Stimulated activated CD8-positive, alpha-beta memory T cell treated with anti-CD3 and anti-CD28 coated beads, Interleukin-12 subunit alpha, Interleukin-12 subunit beta, amount 100 ng/mL, for 1 hour (primary cell): ENCODE measurements around the gene MLXIP.
"Not testable (repeated sequence)": the region's sequence is repeated elsewhere in the genome, so short reads cannot be mapped to it uniquely, and the experiment has no call there.

Experiments used
- DNase-seq: peaks from one replicate; pipeline ENCODE4 v3.0.0-alpha.2; 2020; ENCODE audit warnings: low read depth

MLXIP gene, protein sequence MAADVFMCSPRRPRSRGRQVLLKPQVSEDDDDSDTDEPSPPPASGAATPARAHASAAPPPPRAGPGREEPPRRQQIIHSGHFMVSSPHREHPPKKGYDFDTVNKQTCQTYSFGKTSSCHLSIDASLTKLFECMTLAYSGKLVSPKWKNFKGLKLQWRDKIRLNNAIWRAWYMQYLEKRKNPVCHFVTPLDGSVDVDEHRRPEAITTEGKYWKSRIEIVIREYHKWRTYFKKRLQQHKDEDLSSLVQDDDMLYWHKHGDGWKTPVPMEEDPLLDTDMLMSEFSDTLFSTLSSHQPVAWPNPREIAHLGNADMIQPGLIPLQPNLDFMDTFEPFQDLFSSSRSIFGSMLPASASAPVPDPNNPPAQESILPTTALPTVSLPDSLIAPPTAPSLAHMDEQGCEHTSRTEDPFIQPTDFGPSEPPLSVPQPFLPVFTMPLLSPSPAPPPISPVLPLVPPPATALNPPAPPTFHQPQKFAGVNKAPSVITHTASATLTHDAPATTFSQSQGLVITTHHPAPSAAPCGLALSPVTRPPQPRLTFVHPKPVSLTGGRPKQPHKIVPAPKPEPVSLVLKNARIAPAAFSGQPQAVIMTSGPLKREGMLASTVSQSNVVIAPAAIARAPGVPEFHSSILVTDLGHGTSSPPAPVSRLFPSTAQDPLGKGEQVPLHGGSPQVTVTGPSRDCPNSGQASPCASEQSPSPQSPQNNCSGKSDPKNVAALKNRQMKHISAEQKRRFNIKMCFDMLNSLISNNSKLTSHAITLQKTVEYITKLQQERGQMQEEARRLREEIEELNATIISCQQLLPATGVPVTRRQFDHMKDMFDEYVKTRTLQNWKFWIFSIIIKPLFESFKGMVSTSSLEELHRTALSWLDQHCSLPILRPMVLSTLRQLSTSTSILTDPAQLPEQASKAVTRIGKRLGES

DNA sequence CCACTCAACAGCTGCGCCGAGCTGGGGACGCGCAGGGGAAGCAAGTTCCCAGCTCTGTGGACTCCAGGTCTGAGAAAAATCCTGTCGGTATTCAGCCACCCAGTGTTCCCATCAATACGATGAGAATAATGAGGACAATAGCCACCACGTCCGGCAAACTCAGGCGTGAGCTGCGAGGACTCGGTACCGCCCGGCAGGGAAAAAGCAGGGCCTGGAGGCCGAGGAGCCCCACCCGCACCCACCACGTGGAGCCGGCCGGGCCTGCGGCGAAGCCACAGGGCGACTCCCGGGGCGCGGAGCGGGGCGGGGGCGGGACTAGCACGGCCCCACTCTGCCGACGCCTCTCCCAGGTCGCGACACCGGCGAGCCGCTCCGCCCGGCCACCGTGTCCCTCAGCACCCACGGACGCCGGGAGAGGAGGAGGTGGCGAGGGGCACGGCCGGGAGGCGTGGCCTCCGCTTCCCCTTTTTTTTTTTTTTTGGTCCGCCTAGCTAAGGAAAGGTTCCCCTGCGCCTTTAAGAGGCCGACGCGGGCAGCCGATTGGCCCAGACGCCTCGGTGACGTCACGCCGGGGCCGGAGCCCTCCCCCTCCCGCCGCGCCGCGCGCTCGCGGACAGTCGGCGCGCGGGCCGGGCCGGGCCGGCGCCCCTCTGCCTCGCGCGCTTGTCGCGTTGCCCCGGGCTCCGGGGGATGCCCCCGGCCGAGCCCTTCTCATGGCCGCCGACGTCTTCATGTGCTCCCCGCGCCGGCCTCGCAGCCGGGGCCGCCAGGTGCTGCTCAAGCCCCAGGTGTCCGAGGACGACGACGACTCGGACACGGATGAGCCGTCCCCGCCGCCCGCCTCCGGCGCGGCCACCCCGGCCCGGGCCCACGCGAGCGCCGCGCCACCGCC, at the start of gene MLXIP:
TSS of gene MLXIP (plus strand) at position 616 of the 892 bp plus-strand sequence. CDS start at position 714, 98 bp downstream.
- DNase-seq, result peak; percentile 81

DNA sequence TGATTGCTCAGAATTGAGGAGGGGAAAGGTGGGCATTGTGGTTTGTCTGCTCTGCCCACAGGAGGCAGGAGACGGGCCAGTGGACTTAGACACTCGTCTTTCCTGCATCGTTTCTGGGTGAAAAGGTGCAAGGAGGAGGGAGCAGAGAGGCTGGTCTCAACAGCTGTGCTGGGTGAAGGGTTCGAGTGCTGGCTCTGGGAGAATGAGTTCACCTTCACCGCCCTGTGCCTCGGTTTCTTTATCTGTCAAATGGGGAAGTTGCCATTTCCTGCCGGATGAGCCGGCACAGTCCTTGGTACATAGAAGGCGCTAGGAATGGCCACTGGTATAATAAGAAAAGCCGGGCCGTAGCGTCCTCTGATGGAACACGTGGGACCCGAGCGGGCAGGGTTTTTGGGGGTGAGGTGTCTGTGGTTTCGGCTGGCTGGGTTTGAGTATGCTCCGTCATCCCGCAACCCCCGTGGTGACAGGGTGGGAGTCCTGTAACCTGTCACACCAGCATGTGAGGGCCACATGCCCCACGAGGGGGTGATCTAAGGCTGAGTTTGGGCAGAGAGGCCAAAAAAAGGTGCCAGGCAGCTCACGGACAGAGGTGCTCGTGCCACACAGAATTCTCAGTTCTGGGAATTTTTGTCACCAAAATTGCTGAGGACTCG, 49.5 kb upstream of the MLXIP start:
- DNase-seq, result no peak

DNA sequence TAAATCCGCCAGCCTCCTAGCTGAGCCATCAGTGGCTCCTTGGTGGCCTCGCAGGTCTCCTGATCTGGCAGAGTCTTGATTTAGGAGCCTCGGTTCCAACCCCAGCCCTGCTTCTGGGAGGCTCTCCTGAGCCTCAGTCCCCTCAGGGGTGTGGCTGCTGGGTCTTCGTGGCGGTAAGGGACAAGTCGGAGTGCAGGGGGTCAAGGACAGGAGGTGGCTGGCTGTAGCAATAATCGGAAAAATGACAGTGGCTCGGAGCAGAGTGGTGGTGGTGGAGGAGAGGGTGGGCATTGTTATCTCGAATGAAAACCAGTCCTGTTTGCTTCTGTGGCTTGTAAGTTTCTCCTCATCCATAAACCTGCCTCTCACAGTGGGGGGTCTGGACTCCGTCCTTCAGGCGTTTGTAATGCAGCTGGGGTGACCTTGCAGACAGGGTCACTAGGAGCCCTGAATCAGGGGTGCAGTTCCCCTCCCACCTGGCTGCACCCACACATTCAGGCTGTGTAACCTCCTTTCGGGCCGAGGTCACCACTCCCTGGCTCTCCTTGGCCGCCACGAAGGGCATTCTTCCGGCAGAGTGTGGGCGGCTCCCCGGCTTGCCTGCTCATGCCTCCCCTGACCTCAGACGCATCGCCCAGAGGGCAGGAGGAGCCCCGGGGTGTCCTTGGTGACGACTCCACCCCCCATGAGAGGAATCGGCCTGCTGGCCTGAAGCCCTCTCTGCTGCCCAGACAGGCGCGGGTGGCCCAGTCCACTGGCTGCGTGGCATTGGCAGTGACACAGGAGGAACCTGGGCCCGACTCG, 48.7 kb upstream of the MLXIP start:
- DNase-seq, result no peak

DNA sequence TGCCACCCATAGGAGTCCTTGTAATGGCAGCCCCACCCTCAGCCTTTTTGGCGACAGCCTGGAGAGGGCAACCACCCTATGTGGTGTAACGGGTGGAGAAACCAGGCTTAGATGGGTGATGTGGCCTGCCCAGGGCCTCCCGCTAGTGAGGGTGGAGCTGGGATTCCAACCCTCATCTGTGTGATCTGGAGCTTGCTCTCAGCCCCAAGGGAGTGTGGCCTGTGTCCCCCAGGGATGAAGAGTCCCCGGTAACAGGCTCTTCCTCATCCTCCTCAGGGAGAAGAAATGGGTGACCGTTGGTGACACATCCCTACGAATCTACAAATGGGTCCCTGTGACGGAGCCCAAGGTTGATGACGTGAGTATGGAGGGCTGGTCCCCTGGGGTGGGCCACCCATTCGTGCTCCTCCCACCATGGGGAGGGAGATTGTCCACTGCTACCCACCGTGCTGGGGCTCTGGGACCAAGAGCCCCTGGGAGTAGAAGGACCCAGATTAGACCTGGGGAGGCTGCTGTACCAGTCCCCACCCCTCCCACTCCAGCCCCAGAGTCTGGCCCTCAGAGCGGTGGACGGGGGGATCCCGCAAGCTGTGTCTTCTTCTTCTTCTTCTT, 48.0 kb upstream of the MLXIP start:
- DNase-seq, result no peak

DNA sequence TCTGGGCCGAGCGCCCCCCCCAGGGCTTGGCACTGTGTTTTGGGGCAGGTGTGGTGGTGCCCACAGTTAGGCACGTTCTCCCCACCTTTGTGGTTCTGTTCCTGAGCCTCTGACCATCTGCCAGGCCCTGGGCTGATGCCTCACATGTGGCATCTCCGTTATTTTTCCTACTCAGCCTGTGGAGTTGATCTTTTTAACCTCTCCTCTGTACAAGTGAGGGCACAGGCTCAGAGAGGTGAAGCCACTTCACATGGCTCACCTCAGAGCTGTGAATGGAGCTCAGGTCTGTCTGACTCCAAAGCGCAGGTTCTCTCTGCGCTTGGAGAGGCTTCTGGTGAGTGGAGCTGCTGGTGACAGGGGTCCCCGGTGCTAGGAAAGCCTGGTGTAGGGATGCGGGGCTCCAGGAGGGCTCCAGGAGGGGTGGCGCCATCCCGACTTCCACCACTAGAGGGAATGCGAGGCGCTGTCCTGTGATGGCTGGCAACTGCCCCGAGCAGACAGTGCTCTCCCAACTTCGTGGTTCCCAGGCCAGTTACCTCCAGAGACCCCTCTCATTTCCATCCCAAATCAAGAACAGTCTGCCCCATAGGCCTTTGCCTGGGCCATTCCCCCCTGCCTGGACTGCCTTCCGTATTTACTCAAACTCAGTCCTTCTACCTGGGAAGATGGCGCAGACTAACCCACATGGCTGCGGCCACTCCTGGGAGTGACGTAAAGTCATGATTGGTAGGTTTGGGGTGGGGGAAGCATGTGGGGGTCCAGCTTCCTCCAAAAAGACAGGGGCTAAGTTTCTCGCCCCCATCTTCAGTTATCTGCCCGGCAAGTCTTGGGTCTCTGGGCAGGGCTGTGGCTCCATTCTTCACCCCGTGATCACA, 47.0 kb upstream of the MLXIP start:
- peak; percentile 30 for DNase-seq

DNA sequence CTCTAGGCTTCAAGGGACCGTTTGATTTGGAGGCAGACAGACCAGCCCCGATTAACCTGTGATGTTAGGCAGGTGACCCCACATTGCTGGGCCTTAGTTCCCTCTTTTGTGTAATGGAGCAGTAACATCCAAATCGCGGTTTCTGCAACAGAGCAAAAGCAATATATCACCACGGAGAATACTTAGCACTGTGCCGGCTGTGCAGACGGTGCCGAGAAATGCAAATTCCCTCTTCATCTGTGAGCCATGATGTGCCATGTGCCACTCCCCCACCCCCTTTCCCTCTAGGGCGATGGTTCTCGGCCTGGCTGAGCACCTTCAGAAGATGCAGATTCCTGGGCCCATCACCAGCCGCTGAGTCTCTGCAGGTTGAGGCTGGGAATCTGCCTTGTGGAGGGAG, 46.0 kb upstream of the MLXIP start:
- no peak for DNase-seq

DNA sequence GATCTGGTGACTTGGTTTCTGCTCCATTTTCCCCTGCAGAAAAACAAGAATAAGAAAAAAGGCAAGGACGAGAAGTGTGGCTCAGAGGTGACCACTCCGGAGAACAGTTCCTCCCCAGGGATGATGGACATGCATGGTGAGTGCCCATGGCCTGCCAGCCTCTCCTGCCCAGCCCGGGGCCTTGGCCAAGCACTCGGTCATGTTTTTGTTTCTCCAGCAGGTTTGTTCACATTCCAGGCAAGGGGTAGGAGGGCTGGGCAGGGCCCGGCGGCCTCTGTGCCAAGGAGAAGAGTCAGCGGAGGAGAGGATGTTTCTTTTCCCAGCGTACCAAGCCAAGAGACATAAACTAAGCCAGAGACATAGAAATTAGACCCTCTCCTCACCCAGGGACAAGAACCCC, 43.3 kb upstream of the MLXIP start:
- no peak for DNase-seq

DNA sequence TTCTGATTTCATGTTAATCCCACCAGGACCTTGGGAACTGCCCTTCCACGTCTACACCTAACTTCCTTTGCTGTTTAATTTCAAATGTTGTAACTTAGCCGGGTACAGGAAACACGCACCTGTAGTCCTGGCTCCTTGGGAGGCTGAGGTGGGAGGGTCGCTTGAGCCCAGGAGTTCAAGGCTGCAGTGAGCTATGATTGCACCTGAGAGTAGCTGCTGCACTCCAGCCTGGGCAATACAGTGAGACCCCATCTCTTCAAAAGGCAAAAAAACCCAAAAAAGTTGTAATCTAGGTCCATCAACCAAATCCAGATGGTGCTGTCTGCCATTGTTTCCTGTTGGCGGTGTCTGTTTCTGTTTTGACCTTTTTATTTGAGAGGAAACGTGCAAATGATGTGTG, 42.4 kb upstream of the MLXIP start:
- DNase-seq, result no peak

DNA sequence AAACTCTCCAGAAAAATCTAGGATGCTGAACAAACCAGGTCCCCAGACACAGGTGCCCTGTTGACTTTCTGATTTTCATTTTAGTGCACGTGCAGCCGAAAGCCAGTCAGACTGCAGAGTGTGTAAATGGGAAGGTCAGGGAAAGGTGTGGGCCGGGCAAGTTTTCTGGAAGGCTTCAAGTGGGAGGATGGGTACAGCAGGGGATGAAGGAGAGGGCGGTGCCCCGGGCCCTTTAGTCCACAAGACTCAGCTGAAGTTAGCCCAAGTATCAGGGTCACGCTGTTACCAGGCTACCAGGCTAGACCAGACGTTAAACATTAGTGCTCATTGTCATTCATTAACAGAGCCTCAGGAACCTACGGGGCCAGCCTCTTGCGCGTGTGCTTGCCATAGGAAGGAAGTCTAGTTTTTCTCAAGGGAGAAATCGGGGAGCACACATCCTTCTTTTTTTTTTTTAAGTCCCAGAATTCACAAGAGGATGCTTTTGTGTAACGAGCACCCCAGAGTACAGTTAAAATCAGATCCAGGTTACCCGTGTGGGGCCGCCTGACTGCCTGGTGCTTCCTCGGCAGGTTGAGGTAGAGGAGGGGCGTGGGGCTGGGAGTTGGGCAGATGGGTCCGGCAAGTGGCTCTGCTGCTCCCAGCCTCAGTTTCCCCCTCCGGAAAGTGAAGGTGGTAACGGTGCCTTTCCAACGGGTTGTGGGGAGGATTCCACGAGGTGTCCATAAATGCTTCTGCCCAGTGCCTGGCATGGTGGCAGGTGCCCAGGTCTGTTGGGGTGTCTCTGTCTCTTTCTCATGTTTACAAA, 37.8 kb upstream of the MLXIP start:
- no peak for DNase-seq

DNA sequence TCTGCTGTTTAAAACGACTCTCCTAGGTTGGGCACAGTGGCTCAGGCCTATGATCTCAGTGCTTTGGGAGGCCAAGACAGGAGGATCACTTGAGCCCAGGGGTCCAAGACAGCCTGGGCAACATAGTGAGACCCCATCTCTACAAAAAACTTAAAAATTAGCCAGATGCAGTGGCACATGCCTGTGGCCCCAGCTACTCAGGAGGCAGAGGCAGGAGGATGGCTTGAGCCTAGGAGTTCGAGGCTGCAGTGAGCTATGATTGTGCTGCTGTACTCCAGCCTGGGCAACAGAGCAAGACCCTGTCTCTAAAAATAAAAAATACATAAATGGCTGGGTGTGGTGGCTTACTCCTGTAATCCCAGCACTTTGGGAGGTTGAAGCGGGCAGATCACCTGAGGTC, 37.1 kb upstream of the MLXIP start:
- DNase-seq, result not testable (repeated sequence)

DNA sequence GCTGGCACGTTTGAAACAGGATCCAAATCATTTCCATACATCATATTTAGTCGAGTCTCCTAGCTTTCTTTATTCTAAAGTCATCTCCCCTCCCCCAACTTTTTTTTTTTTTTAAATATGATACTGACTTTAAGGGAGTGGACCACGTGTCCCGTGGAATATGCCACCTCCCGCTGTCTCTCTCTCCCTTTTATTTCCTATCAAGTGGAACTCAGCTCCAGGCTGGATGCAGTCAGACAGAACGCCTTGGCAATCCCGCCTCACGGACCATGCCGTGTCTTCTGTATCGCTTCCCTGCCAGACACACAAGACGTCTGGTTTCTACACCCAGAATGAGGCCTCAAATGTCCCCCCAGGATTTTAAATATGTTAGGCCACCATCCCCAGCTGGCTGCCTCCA, 35.6 kb upstream of the MLXIP start:
- no peak for DNase-seq

DNA sequence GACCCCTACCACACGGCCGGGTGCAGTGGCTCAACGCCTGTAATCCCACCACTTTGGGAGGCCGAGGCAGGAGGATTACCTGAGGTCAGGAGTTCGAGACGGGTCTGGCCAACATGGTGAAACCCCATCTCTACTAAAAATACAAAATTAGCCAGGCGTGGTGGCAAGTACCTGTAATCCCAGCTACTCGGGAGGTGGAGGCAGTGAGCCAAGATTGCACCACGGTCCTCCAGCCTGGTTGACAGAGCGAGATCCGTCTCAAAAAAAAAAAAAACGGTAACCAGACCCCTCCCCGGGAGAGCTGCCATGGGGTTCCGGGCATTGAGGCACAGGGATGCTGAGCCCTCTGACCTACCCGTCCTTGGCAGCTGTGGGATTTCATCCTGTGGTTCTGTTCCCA, 35.1 kb upstream of the MLXIP start:
- no peak for DNase-seq

DNA sequence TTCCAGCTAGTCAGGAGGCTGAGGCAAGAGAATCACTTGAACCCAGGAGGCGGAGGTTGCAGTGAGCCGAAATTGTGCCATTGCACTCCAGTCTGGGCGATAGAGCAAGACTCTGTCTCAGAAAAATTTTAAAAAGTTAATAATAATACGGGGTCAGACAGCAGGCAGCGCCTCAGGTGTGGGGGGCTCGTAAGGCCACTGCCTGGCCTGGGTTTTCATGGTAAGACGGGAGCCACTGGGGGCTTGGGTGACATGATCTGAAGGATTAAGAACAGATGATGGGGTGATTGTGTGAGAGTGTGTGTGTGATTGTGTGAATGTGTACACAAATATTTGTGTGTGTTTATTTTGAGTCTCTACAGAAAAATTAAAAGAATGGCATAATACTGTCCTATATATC, 33.3 kb upstream of the MLXIP start:
- no peak for DNase-seq

DNA sequence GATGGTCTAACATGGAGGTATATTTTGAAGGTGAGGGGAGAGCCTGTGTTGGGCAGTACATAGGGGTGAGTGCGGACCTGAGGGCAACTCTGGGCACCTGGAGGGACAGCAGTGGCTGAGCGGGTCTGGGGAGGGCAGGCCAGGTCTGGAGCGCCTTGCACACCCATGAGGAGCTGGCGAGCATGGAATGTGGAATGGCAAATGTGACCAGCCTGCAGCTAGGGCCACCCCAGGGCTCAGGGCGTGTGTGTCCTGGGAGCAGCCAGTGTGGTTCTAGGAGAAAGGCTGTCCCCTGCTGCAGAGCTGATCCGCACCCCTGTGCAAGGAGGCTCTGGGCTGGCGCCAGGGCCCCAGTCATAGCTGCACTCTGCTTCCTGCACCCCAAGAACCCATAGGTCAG, 32.4 kb upstream of the MLXIP start:
- DNase-seq, result no peak

DNA sequence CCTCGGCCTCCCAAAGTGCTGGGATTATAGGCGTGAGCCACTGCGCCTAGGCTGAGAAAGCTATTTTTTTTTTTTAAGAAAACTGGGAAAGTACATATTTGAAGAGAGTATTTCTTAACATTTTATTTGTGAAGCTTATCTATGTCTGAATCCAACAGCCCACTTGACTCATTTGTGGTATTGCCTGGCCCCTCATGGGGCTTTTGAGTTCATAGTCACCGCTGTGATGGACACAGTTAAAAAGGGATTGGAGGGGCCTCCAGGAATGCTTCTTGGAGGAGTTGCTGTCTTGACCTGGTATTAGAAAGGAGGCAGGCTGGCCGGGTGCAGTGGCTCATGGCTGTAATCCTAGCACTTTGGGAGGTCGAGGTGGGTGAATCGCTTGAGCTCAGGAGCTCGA, 30.4 kb upstream of the MLXIP start:
- no peak for DNase-seq

DNA sequence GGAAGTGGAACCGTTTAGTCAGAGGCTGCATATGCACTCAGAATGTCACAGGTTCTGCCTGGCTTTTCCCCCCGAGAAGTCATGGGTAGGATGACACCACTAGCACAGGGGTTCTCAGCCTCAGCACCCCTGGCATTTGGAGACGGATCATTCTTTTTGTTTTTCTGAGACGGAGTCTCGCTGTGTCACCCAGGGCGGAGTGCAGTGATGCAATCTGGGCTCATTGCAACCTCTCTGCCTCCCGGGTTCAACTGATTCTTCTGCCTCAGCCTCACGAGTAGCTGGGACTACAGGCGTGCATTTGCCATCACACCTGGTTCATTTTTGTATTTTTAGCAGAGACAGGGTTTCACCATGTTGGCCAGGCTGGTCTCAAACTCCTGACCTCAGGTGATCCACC, 28.7 kb upstream of the MLXIP start:
- DNase-seq, result no peak

DNA sequence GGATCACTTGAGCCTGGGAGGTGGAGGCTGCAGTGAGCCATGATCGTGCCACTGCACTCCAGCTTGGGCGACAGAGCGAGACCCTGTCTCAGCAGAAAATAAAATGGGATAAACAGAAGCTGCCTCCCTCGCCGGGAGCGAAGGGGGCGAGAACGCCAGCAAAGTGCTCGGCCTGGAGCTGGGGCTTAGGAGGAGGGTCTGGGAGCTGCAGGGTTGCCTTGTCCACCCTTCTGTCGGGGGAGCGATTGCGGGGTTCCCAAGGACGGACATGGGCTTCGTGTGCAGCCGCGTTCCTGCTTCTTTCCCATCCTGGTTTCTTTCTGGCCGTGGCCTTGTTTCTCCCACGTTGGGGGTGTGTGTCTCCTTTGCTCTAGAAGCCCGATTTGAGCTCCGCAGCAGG, 27.9 kb upstream of the MLXIP start:
- DNase-seq, result no peak

DNA sequence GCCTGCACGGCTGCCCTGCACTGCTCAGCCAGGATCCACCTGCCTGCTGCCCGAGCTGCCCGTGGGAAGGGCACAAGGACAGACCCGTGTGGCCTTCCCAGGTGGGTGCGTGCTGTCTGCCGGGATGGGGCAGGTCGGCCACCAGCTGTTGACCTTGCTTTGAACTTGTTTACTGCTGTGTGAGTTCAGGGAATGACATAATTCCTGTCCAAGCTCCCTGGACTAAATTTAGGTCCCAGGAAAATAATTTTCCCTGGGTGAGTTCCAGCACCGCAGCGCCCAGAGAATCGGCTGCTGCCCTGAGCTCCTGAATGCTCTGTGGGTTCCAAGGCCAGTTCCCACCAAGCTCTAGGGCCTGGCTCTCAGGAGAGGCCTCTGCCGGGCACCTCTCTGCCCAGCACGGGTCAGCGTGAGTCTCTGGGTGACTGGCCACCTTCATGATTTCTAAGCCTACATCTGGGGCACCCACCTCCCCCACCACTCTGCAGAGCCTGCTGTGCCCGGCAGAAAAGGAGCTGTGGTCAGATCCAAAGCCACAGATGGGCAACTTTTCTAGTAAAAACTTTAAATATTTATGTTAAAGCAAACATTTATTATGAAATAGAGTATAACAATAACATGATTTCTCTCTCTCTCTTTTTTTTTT, 27.2 kb upstream of the MLXIP start:
- DNase-seq, result no peak
